AG09319 (cell line): ENCODE measurements around the gene PHETA1.

Experiments
- DNase-seq: peaks from one replicate; pipeline ENCODE4 v3.0.0-alpha.2; 2010; ENCODE audit warnings: low read depth; ENCODE audit errors: extremely low read depth
- TF ChIP-seq, protein P1 (sequence below): IDR thresholded peaks from 2 replicates; pipeline ENCODE4 v1.5.1; 2011; ENCODE audit warnings: low read depth, mild to moderate bottlenecking, inconsistent platforms, low read length, moderate library complexity

The PHETA1 gene

GRCh38 chr12:111363578-111363977 is 5.3 kb downstream of the PHETA1 start:
- no peak for DNase-seq
- TF ChIP-seq, protein P1, sequence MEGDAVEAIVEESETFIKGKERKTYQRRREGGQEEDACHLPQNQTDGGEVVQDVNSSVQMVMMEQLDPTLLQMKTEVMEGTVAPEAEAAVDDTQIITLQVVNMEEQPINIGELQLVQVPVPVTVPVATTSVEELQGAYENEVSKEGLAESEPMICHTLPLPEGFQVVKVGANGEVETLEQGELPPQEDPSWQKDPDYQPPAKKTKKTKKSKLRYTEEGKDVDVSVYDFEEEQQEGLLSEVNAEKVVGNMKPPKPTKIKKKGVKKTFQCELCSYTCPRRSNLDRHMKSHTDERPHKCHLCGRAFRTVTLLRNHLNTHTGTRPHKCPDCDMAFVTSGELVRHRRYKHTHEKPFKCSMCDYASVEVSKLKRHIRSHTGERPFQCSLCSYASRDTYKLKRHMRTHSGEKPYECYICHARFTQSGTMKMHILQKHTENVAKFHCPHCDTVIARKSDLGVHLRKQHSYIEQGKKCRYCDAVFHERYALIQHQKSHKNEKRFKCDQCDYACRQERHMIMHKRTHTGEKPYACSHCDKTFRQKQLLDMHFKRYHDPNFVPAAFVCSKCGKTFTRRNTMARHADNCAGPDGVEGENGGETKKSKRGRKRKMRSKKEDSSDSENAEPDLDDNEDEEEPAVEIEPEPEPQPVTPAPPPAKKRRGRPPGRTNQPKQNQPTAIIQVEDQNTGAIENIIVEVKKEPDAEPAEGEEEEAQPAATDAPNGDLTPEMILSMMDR: no peak

DNA sequence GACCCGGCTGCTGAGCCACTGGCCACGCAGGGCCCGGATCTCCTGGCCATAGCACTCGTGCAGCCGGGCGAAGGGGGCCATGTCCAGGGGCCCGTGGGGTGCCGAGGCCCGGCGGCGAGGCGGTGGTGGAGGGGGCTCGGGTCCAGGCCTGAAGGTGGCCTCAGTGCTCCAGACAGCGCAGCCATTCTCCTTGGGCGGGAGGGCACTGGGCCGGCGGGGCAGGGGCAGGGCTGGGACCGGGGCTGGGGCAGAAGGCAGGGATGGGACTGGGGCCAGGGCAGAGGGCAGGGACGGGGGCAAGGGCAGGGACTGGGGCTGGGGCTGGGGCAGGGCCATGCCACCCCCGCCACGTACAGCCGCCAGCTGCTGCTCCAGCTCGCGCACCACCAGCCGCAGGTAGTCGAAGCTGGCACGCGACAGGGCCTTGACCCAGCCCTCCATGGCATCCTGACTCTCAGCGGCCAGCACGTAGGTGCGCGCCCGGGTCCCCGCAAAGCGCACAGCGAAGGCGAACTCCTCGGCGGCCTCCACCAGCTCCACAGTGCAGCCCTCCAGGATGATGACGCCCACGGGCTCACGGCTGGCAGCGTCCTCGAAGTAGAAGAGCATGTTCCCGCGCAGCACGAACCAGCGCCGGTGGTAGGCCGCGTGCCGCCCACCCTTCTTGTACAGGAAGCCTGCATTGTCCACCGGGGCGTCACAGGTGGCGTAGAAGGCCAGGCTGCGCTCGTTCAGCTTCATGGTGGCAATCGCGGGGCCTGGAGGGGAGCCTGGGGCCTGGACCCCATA is 6.0 kb downstream of the PHETA1 start:
- no peak for DNase-seq
- TF ChIP-seq, protein P1: no peak

GRCh38 chr12:111361717-111362576 is 6.9 kb downstream of the PHETA1 start:
- DNase-seq: no peak
- TF ChIP-seq, protein P1: no peak

DNA sequence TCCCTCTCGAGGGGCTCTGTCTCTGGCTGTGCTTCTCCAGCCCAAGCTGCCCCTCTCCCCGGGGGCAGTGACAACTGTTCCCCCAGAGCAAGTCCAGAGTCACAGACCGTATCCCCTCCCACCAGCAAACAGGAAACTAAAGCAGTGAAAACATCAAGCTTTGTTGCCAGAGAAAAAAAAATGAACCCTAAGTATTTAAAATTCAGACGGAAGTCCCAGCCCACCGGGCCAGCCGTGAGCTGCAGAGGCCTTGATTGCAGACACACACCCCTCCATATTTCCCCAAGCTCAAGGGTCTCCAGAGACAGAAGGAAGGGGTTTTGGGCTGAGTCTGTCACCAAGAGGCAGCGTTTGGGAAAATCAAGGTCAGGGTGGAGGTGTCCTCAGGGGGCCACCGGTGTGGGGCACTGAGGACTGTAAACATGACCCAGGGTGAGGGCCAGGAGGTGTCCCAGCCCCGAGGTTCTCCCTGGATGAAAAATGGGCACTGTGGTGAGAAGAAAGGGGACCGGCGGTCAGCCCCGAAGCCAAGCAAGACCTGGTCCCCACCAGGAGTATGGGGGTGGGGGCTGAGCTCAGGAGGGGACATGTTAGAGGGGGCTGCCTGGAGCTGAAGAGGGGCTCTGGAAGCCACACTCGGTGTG is 7.7 kb downstream of the PHETA1 start:
- no peak for DNase-seq
- TF ChIP-seq, protein P1: no peak

DNA sequence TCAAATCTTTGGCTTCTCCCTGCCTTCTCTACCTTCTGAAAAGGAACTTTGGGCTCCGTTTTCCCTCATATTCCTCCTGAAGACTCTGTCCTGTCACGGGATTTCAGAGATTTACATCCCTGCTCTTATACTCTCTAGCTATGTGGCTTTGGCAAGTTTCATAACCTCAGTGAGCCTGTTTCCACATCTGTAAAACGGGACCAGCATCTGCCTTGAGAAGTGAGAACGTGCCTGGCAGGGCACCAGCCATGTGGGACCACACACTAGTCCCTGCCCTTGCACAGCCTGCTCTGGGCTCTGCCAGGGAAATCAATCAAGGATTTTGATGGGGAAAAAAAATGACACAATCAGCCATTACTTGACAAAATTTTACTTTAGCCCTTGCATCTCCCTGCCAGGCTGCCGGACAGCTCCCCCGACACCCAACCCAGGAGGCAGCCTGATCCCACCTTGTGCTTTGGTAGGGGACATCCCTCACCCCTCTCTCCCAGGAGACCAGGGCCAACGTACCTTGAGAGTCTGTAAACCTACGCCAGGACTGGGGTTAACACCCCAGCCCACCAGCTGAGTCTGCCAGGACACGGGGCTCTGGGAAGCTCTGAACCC is 8.5 kb downstream of the PHETA1 start:
- TF ChIP-seq, protein P1: no peak

GRCh38 chr12:111359914-111360276 is 9.0 kb downstream of the PHETA1 start:
- DNase-seq: no peak
- TF ChIP-seq, protein P1: no peak

More for the DNA sequence above, 8.5 kb downstream of the PHETA1 start:
- no peak for DNase-seq
